ENCODE measurements around the gene DPCD.

- TF ChIP-seq POLR2AphosphoS5 (IDR thresholded peaks at IDR 0.05; ENCODE audit: low read depth, low read length): no peak
- no peak for TF ChIP-seq PAX5 (IDR thresholded peaks at IDR 0.05; ENCODE audit: insufficient read depth, low read length, severe bottlenecking)
- TF ChIP-seq TAF1 (IDR thresholded peaks at IDR 0.05; ENCODE audit: low read depth, low read length): no peak
- no peak for TF ChIP-seq POLR2A (IDR thresholded peaks at IDR 0.05; ENCODE audit: low read depth, low read length)
- TF ChIP-seq POU2F2 (IDR thresholded peaks at IDR 0.05; ENCODE audit: low read depth, low read length): no peak
Observed at GRCh38 chr10:101623528-101623927, 35.4 kb downstream of the DPCD start.

Data from GM12891 (cell line).